ENCODE measurements around the gene CD52. TPM values are rescaled to one million over a fixed set of nuclear protein-coding genes. Genes with fewer than 3 reads are reported as not detected.

The CD52 gene
- total RNA-seq, 1 donor from 2014 or later = not detected

DNA sequence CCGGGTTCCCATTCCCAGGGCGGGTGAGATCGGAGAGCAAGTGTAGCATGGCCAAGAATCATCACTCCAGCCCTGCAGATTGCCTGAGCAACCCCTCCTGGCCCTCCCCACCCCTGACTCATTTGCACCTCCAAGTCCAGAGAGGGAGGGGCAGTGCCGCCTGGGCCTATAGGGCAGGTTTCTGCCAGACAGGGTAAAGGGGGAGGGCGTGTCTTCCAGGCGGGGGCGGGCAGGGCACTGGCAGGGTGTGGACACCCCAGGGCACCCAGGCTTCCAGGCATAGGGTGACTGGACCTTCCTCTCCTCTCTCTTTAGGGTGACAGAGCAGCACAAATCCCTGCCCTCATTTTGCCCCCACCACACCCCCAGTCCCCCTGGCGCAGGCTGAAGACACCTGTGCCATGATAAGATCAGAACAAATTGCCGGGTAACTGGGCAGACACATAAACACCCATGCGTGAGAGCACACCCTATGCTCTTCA, 39.4 kb downstream of the CD52 start:
- no peak for DNase-seq

DNA sequence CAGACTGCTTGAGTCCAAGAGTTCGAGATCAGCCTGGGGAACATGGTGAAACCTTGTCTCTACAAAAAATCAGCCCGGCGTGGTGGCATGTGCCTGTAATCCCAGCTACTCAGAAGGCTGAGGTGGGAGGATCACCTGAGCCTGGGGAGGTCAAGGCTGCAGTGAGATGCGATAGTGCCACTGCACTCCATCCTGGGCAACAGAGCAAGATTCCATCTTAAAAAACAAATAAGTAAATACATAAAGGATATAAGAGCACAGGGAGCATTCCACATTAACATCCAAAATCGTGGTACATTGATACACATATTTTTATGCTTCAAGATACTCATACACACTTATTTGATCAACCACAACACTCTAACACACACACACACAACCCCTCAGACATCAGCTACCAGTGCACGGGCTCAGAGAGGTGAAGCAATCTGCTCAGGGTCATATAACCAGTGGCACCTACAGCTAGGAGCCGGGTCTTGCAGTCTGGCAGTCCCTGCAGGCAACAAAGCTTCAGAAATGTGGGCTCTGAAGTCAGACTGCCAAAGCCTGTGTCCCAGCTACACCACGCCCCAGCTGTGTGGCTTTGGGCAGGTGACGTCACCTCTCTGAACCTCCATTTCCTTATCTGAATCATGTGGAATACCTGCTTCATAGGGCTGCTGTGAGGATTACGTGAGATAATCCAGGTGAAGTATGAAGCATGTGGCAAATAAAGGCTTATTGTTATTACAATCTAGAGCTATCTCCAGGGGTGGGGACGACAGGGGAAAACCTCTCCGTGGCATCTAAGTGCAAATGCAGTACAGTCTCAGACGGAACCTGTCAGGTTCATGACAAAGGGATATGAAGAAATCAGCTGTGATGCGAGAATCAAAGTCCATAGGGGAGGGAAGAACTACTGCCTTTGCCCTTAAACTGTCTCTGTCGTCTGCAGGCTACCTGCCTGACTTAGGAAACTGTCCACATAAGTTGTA, 40.9 kb downstream of the CD52 start:
- no peak for DNase-seq

DNA sequence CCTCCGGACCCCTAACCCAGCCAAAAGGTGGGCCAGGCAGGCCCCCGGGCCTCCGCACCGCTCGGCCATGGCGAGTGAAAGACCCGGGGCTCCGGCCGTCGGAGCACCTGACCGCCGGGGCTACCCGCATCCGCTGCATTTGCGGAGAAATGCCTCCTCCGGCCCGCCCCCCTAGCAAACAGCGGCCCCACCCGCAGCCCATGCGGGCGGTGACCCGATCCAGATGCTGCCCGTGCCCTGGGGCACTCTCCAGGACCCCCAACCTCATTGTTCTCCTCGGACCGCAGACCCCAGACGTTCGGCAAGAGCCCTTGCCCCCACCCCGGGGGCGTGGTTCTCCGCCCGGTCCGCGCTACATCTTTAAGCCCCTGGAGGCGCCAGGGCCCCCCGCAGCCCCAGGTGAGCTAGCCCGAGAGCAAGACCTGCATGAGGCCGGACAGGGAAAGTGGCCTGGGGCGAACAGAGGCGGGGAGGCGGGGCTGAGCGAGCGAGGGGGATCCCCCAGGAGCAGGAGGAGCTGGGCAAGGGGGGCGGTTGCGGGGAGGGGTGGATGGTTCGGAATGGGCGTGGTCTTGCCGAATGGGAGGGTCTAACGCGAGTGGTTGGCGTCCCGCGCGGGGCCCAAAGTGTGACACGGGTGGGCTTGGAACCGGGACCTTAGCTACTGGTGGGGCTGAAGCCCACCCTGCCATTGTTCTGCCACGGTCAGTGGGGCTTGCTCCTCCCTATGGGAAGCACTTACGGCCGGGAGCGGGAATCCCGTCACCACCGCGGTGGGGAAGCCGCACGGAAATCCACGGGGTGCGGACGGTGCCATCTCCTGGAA, 42.4 kb downstream of the CD52 start:
- DNase-seq = peak; percentile 17

DNA sequence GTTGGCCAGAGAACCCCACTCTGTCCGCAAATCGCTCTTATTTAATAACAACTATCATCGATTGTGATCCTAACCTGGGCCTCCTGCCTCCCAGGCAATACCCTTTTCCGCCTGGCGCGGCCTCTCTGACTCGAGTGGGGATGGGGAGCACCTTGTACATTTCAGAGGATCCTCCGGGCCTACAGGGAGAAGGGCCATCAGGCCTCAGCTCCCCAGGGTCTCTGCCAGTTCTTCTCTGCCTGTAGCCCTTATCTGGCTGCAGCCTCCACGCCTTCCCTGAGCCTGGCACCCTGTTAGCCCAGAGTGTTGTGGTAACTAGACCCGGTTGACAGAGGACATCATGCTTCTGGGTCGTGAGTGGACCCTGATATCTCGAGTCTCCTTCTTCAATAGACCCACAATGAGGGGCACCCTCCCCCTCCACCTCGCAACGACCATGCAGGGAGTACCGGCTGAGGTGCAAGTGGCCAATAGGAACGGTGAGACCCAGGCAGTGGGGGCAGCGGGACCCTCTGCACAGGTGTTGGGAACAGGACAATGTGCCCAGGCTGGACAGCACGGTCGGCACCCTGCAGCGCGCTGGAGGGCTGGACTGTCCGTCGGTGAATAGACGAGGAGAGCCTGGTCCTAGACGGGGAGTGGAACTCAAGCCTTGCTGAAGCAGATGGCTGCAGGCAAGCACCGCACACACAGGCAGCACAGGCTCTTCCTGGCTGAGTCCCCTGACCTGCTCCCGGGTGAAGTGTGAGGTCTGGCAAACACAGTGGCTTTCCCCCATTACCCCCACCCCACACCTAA, 43.2 kb downstream of the CD52 start:
- DNase-seq = no peak

DNA sequence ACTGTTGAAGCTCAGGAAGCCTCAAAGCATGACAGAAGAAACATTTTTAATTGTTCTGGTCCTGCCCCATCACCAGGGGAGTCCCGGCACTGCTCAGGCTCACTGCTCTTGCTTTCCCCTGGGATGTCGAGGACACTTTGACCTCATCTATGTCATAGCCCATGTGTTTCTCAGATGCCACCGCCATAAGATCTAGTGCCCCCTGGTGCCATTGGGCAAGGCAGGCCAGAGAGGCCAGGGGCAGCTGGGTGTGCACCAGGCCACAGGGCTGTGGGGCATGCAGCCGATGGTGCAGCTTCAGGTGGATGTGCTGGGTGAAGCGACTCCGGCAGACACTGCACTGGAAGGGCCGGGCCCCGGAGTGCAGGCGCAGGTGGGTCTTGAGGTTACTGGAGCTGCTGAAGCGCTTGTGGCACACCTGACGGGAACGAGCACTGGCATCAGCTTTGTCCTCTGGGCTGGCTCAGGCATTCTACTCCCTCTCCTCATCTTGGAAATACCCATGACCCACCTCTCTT, 43.9 kb downstream of the CD52 start:
- no peak for DNase-seq

DNA sequence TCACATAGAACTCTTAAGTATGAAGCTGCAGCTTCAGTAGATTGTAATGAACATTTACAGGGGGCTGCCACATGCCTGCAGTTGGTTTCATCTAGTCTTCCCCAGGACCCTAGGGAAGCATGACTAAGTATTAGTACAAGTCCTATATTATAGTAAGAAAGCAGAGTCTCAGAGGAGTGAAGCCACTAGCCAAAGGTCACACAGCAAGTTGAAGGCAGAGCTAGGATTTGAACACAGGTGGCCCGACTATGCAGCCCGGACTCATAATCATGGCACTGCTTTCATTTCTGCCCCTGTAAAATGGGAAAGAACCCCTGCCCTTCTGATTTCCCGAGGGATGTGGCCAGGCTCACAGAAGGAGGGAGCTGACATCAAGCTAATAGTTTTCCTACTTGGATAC, 44.6 kb downstream of the CD52 start:
- no peak for DNase-seq

DNA sequence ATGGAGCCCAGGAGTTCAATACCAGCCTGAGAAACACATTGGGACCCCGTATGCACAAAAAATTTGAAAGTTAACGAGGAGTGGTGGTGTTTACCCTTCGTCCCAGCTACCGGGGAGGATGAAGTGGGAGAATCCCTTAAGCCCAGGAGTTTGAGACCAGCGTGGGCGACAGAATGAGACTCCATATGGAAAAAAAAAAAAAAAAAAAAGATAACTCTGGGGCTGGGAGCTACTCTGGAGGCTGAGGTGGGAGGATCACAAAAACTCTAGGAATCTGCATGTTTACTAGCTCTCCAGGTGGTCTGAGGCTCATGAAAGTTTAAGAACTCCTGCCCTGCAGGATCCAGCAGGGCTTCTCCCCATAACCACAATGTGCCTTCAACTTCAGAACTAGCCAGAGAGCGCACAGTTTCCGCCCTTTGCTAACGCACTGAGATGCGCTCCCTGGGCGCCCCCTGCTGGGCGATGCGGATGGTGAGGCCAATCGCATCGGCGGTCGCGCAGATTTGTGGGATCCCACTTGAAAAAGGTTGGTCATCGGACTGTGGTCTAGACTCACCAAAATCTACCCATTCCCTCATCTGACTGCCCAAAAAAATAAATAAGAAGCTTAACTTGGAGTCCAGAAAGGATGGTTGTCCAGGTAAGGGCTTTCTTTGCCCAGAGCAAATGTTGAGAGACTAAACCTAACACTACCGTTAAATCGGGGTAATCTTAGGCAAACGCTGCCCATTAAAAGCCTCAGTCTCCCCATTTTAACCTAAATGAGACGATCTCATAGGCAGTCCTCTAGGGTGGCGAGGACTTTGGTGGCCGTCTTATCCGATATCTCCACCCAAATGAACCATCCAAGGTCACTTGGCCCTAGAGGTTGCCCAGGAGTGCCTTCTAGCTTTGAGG, 46.0 kb downstream of the CD52 start:
- peak; percentile 83 for DNase-seq

DNA sequence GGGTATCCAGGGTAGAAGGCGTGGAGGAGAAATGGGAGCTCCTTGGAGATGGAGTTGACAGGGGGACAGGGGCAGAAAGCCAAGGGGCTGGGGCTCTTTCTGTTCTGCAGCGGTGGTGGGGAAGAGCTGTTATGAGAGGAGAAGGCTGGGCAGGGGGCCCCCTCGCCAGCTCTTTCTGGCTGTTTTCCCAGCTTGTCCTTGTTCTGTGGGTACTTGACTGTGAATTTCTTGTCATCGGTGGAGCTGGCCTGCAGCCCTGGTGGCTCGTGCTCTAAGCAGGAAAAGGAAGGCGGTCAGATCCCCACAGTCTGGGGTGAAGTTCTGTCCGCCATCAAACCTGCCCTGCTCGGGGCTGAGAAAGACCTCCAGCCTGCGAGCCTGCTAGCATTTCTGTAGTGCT, 47.2 kb downstream of the CD52 start:
- no peak for DNase-seq

DNA sequence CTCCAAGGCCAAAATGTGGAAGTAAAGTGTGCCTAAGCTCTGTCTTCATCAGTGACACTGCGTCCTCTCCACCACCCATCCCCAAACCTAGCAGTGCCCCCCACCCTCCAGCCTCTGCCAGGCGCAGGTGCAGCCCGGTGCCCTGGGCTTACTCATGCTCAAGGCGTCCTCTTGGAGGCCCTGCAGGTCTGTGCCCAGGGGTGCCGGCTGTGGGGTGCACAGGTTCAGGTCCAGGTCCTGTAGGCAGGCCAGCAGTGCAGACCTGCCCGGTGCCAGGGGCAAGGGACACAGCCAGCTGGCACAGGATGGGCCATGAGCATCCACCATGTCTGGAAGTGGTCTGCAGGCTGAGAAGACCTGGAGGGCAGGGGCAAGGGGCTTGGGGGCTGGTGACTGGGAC, 49.7 kb downstream of the CD52 start:
- DNase-seq = no peak

DNA sequence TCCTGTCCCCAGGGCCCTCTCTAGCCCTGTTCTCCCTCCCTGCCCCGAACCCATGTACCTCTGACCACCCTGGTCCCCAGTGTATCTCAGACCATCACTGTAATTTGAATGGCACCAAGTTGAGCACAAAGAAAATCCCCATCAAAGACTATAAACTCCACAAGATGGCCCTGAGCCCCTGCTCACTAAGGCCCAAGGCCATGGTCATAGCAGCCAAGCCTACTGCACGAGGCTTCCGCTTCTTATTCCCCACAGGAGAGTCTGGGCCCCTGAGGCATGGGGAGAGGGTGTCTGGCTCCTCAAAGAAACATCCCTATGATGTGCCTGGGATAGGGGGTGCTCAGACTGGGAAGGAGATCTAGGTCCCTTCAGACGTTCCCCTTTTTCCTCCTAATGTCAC, 50.2 kb downstream of the CD52 start:
- DNase-seq = no peak

DNA sequence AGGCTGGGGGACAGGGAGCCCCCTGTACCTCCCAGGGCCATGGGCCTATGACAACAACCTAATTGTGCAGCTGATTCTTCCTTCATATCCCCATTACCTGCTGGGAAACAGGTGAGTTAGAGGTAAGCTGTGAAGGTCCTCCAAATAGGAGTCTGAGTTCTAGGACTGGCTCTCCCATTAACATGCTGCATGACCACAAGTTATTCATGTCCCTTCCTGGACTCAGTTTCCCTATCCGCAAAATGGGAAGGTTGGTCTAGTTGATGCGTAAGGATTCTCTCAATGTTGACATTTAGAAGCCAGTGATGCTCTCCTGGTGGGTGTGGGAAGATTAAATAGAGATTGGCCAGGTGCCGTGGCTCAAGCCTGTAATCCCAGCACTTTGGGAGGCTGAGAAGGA, 50.7 kb downstream of the CD52 start:
- DNase-seq = no peak

Other genes with a start within 250 kb of the CD52 start
- 11.7 TPM for gene PDIK1L, start 206.1 kb upstream of the CD52 start, total RNA-seq
- gene FAM110D, start 158.9 kb upstream of the CD52 start, total RNA-seq = 1.5 TPM
- gene C1orf232, start 149.0 kb upstream of the CD52 start, total RNA-seq = not detected
- gene ZNF593, start 148.1 kb upstream of the CD52 start, total RNA-seq = 15.8 TPM
- not detected for gene ZNF593OS, start 146.1 kb upstream of the CD52 start, total RNA-seq
- gene CNKSR1, start 140.5 kb upstream of the CD52 start, total RNA-seq = 13.0 TPM
- not detected for gene CATSPER4, start 127.4 kb upstream of the CD52 start, total RNA-seq
- 107 TPM for gene CEP85, start 83.8 kb upstream of the CD52 start, total RNA-seq
- 7.7 TPM for gene SH3BGRL3, start 37.9 kb upstream of the CD52 start, total RNA-seq
- gene UBXN11, start 11.3 kb upstream of the CD52 start, total RNA-seq = 7.8 TPM
- 13.7 TPM for gene CRYBG2, start 36.2 kb downstream of the CD52 start, total RNA-seq
- not detected for gene ZNF683, start 54.8 kb downstream of the CD52 start, total RNA-seq
- gene LIN28A, start 92.9 kb downstream of the CD52 start, total RNA-seq = not detected
- 30.8 TPM for gene DHDDS, start 114.4 kb downstream of the CD52 start, total RNA-seq
- gene HMGN2, start 154.5 kb downstream of the CD52 start, total RNA-seq = 358 TPM
- 16.9 TPM for gene RPS6KA1, start 211.8 kb downstream of the CD52 start, total RNA-seq